Stimulated activated CD8-positive, alpha-beta memory T cell treated with anti-CD3 and anti-CD28 coated beads, Interleukin-12 subunit alpha, Interleukin-12 subunit beta, amount 100 ng/mL, for 24 hours (primary cell): ENCODE measurements around the gene TMEM135.
A peak's percentile ranks its signal among the peaks of the same experiment; 100 is the strongest.
"Not testable (repeated sequence)": the region's sequence is repeated elsewhere in the genome, so short reads cannot be mapped to it uniquely, and the experiment has no call there.

Experiments
- DNase-seq: peaks from one replicate; pipeline ENCODE4 v3.0.0-alpha.2; 2020; ENCODE audit errors: extremely low read depth

The TMEM135 gene

DNA sequence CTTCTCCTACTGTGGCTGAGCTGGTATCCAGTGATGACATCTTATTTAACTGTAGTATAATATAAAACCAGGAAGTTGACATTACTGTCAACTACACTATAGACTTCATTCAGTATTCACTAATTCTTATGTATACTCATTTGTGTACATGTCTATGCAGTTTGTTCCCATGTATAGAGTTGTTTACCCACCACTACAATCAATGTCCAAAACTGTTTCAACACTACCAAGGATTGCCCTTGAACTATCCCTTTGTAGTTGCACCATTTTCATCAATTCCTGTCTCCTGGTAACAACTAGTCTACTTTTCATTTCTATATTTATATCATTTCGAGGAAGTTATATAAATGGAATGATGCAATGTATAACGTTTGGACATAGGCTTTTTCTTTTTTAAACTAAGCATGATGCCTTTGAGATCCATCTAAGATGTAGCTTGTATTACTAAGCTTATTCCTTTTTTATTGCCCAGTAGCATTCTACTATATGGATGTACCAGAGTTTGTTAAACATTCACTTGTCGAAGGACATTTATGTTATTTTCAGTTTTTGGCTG lies 39.2 kb downstream of the TMEM135 start:
- no peak for DNase-seq

- no peak for DNase-seq
These were observed 43.6 kb downstream of the TMEM135 start for GRCh38 chr11:87081358-87081757.

- DNase-seq = no peak
These were observed 44.9 kb downstream of the TMEM135 start for GRCh38 chr11:87082590-87082989.

DNA sequence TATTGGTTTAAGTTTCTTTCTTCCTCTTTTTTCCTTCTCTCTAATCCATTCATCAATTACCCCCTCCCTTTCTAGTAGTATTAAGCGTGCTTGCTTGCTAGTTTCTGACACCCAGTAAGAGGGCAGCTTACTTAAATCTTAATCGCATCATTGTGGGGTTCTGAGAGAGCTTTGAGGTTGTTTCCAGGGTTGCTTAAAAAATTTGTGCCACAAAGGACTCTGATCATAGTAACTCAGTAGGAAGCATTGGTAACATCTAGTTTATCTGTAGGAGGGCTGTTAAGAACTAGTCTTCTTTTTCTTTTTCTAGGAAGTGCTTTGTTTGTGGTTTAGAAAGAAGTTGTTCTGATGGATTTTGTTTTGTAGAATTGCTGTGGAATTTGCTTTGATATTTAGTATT lies 45.3 kb downstream of the TMEM135 start:
- DNase-seq = no peak

DNA sequence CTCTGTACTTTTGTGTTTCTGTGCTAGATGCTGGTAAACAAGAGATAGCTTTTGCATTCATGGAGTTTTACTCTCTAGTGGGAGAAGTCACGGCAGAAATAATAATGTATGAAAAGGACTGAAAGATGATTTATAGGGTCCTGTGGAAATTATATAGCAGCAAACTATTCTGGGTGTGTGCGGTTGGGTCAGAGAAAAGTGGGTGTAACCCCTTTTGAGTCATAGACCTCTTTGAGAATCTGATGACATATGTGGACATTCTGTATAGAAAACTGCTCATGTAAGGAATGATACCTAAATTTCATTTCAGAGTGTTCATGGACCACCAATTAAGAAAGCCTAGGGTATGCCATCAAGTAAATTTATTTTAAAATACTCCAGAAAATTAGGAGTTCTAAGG lies 54.4 kb downstream of the TMEM135 start:
- no peak for DNase-seq

- DNase-seq = no peak
These were observed 54.8 kb downstream of the TMEM135 start for GRCh38 chr11:87092567-87092966.

- peak; percentile 5 for DNase-seq
These were observed 59.8 kb downstream of the TMEM135 start for GRCh38 chr11:87097582-87097981.

- DNase-seq = no peak
These were observed 64.3 kb downstream of the TMEM135 start for GRCh38 chr11:87101956-87102580.

DNA sequence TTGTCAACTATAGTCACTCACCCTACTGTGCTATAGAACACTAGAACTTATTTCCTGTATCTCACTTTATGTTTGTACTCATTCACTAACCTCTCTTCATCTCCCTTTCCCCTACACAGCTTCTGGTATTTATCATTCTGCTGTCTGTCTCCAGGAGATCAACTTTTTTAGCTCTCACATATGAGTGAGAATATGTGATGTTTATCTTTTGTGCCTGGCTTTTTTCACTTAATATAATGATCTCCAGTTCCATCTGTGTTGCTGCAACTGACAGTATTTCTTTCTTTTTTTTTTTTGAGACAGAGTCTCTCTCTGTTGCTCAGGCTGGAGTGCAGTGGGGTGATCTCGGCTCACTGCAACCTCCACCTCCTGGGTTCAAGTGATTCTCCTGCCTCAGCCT lies 68.1 kb downstream of the TMEM135 start:
- DNase-seq = not testable (repeated sequence)

GRCh38 chr11:87107379-87107778 lies 69.6 kb downstream of the TMEM135 start:
- not testable (repeated sequence) for DNase-seq

GRCh38 chr11:87110443-87111131 lies 72.9 kb downstream of the TMEM135 start:
- DNase-seq = no peak

DNA sequence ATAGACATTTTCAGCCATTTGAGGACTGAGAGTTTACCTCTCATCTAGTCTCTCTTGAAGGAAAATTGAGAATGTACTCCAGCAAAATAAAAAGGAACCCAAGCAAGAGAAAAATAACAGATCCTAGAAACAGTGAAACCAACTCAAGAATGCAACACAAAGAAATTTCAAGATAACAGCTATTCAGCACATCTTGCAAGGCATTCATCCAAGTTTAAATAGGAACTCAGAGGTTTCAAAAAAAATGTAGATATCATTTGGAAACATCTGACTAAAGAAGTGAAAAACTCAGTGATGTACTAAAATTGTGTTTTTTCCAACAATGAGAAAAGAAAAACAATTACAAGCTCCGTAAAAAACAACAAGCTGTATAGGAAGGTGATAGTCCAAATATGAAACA lies 76.4 kb downstream of the TMEM135 start:
- DNase-seq = no peak

DNA sequence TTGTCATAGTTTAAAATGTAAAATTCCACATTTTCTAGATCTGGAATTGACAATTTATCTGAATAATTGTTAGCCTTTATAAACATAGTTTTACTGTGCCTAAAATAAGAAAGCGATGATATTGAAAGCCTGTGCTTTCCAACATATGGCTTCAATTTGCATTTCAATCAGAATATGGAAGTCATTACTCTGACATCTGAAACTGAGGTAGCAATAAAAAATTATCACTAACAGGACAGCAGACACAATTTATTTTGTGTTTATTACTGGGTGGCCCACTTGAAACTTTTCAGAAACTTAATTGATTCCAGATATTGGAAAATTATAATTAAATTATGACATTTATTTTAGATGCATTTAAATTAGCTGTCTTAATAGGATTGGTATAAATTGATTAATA lies 78.5 kb downstream of the TMEM135 start:
- DNase-seq = no peak

GRCh38 chr11:87120937-87121336 lies 83.2 kb downstream of the TMEM135 start:
- DNase-seq = no peak

DNA sequence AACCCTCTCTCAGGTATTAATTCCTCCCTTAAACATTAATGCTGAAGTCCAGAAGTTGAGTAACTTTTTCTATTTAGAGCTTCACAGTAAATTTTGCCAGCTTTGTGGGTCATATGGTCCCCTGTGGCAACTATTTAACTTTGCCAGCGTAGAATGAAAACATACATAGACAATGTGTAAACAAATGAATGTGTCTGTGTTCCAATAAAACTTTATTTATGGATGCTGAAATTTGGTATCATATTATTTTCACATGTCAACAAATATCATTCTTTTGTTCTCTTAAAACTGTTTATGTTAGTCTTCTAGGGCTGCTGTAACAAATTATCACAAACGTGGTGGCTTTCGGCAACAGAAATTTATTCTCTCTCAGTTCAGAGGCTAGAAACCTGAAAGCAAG lies 85.1 kb downstream of the TMEM135 start:
- no peak for DNase-seq

GRCh38 chr11:87125257-87125656 lies 87.5 kb downstream of the TMEM135 start:
- no peak for DNase-seq

- no peak for DNase-seq
These were observed 89.4 kb downstream of the TMEM135 start for GRCh38 chr11:87127101-87127500.

- DNase-seq = no peak
These were observed 90.6 kb downstream of the TMEM135 start for GRCh38 chr11:87128372-87128771.

GRCh38 chr11:87134524-87135106 lies 96.9 kb downstream of the TMEM135 start:
- no peak for DNase-seq

DNA sequence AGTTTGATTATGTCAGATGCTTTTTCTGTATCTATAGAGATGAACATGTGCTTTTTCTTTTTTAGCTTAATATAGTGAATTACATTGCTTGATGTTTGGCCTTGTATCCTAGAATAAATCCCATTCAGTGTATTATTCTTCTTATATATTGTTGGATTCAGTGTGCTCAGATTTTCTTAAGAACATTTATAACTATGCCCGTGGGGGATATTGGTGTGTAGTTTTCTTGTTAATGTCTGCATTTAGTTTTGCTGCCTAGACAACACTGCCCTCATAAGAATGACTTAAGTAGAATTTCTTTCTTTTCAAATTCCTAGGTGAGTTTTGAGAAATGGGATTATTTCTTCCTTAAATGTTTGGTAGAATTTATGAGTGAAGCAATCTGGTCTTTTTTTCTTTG lies 98.5 kb downstream of the TMEM135 start:
- DNase-seq = no peak

GRCh38 chr11:87137711-87138110 lies 100.0 kb downstream of the TMEM135 start:
- DNase-seq = no peak

GRCh38 chr11:87139475-87139874 lies 101.7 kb downstream of the TMEM135 start:
- DNase-seq = no peak

DNA sequence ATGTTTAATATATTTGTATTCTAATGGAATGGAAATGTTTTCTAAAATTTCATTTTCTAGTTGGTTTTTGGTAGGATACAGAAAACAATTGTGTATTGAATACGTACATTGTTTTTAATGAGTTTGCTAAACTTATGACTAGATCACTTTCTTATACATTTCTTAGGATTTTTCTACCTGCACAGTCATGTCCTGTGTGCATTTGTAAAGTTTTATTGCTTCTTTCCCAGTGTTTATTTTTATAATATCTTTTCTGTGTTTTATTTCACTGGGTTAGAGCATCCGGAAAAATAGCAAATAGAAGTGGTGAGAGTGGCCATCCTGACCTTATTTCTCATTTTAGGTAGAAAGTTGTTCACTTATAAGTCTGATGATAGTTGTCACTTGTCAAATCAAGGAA lies 103.6 kb downstream of the TMEM135 start:
- DNase-seq = no peak
